ENCODE results near the gene C3orf18. TPM values are rescaled to one million over a fixed set of nuclear protein-coding genes. Genes with fewer than 3 reads are reported as not detected.

C3orf18 gene
- total and polyA plus RNA-seq, 10 of the 15 experiments (the other 5 are each of a cell fraction or from before 2014, with no cell fraction given): 0.06 to 3.2 (median 0.66) TPM

- TF ChIP-seq, protein P1, sequence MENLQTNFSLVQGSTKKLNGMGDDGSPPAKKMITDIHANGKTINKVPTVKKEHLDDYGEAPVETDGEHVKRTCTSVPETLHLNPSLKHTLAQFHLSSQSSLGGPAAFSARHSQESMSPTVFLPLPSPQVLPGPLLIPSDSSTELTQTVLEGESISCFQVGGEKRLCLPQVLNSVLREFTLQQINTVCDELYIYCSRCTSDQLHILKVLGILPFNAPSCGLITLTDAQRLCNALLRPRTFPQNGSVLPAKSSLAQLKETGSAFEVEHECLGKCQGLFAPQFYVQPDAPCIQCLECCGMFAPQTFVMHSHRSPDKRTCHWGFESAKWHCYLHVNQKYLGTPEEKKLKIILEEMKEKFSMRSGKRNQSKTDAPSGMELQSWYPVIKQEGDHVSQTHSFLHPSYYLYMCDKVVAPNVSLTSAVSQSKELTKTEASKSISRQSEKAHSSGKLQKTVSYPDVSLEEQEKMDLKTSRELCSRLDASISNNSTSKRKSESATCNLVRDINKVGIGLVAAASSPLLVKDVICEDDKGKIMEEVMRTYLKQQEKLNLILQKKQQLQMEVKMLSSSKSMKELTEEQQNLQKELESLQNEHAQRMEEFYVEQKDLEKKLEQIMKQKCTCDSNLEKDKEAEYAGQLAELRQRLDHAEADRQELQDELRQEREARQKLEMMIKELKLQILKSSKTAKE (IDR thresholded peaks at IDR 0.05; ENCODE audit: low read depth, poor library complexity, severe bottlenecking): no peak
- TF ChIP-seq ZBTB33 (IDR thresholded peaks at IDR 0.05) (no peak), STAT1 (conservative IDR thresholded peaks at IDR 0.05) (no peak), IRF5 (IDR thresholded peaks at IDR 0.05; ENCODE audit: borderline replicate concordance) (no peak), TARDBP (IDR thresholded peaks at IDR 0.05; ENCODE audit: borderline replicate concordance) (no peak), RAD51 (IDR thresholded peaks at IDR 0.05) (no peak)
These were observed 21.8 kb downstream of the C3orf18 start (continued) for GRCh38 chr3:50545781-50546180.
